ENCODE results near the gene HIVEP3.

DNA sequence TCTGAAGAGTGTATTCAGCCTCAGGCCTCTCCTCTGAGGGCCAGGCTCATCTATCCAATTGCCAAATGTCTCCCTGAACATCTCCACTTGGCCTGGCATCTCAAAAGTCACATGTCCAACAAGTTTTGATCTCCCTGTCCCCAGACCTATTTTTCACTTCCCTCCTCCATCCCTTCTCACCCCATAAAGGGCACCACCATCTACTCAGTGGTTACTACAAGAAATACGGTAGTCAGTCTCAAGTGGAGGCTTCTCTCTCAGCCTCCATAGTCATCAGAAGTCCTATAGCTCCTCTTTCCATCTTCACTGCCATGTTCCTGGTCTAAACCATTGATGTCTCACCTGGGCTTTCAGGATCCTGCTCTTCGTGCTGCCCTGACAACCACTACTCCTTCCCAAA lies 351.8 kb downstream of the HIVEP3 start:
- no peak for TF ChIP-seq POLR2AphosphoS5 (IDR thresholded peaks at IDR 0.05; ENCODE audit: low read depth, low read length)
- no peak for TF ChIP-seq POLR2A (IDR thresholded peaks at IDR 0.05; ENCODE audit: low read depth, low read length)
- no peak for TF ChIP-seq TAF1 (IDR thresholded peaks at IDR 0.05; ENCODE audit: low read depth, low read length)
- no peak for TF ChIP-seq SPI1 (IDR thresholded peaks at IDR 0.05; ENCODE audit: low read depth, low read length)

Data from GM12891 (cell line).